ENCODE results near the gene COQ6. TPM values are rescaled to one million over a fixed set of nuclear protein-coding genes. Genes with fewer than 3 reads are reported as not detected.

The COQ6 gene
- 26.2 to 29.2 TPM (median 27.5 TPM) in 5 replicates for total RNA-seq (2022; extraction: Qiagen RNA extraction)

DNA sequence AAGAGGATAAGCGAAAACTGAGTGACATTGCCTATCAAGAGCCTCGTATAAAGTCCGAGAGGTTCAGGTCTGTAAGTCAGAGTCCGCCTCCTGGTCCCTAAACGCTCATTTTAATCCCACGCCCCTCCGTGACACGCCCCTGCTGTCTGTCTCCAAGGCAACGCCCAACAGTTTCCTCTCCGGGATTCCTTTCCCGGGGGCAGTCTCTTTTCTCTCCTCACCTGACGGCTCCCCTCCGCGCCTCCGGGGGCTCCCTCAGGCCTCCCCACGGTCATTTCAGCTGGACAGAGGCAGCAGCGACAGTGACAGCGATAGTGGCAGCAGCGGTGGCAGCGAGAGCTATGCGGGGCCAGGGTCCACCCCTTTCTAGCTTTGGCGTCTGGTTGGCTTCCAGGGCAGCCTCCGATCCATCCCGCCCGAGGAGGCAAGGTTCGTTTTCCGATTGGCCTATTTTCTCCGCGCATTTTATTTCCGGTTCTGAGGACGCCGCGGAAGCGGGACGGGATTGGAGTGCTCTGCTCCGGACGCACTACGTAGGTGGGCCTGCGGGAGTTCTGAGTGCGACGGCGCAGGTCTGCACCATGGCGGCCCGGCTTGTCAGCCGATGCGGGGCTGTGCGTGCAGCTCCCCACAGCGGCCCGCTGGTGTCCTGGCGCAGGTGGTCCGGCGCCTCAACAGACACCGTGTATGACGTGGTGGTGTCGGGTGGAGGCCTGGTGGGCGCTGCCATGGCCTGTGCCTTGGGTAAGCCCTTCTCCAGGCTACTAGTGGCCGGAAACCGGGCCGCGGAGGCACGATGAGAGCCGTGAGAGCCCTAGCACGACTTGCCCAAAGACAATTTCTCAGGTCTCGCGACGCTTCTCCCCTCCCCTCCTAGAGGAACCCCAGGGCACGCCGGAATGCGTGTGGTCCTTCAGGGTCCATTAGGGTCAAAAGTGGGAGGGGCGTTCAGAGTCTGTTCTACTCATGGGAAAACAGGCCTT lies at the start of gene COQ6, which contains the start of gene FAM161B:
Gene COQ6 (plus strand): TSS at position 551 of the 983 bp plus-strand sequence. CDS start 31 bp downstream, at position 582.
Gene FAM161B (minus strand): TSS at position 343 of the 983 bp plus-strand sequence. CDS start 68 bp downstream, at position 275.

Other genes with a start within 250 kb of the COQ6 start
- gene PNMA1, start 235.9 kb upstream of the COQ6 start, total RNA-seq (2022; extraction: Qiagen RNA extraction), result 56.7 to 67.3 TPM (median 58.8 TPM) in 5 replicates
- gene PTGR2, start 98.5 kb upstream of the COQ6 start, total RNA-seq (2022; extraction: Qiagen RNA extraction), result 7.8 to 11.0 TPM (median 8.1 TPM) in 5 replicates
- 40.4 to 57.3 TPM (median 42.4 TPM) in 5 replicates for gene ZNF410, start 63.4 kb upstream of the COQ6 start, total RNA-seq (2022; extraction: Qiagen RNA extraction)
- gene FAM161B, start 208 bp upstream of the COQ6 start, total RNA-seq (2022; extraction: Qiagen RNA extraction), result 1.5 to 2.0 TPM (median 1.7 TPM) in 5 replicates
- 5.5 to 7.3 TPM (median 6.4 TPM) in 5 replicates for gene ENTPD5, start 69.0 kb downstream of the COQ6 start, total RNA-seq (2022; extraction: Qiagen RNA extraction)
- 2.7 to 5.4 TPM (median 2.9 TPM) in 5 replicates for gene BBOF1, start 69.0 kb downstream of the COQ6 start, total RNA-seq (2022; extraction: Qiagen RNA extraction)
- gene ALDH6A1, start 134.2 kb downstream of the COQ6 start, total RNA-seq (2022; extraction: Qiagen RNA extraction), result 1.9 to 2.7 TPM (median 2.4 TPM) in 5 replicates
- 3.9 to 6.6 TPM (median 4.7 TPM) in 5 replicates for gene LIN52, start 134.7 kb downstream of the COQ6 start, total RNA-seq (2022; extraction: Qiagen RNA extraction)